GM10266 (cell line): ENCODE measurements around the gene MTCH1.

ENCODE experiments used
- DNase-seq: peaks from one replicate; pipeline ENCODE4 v3.0.0; 2012; ENCODE audit errors: extremely low spot score
- CTCF ChIP-seq: IDR thresholded peaks from 2 replicates; pipeline ENCODE4 v1.5.1; 2012; ENCODE audit warnings: mild to moderate bottlenecking, low read depth; ENCODE audit not compliant: control insufficient read depth, insufficient read depth; ENCODE audit errors: missing control alignments

MTCH1 gene, protein sequence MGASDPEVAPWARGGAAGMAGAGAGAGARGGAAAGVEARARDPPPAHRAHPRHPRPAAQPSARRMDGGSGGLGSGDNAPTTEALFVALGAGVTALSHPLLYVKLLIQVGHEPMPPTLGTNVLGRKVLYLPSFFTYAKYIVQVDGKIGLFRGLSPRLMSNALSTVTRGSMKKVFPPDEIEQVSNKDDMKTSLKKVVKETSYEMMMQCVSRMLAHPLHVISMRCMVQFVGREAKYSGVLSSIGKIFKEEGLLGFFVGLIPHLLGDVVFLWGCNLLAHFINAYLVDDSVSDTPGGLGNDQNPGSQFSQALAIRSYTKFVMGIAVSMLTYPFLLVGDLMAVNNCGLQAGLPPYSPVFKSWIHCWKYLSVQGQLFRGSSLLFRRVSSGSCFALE

DNA sequence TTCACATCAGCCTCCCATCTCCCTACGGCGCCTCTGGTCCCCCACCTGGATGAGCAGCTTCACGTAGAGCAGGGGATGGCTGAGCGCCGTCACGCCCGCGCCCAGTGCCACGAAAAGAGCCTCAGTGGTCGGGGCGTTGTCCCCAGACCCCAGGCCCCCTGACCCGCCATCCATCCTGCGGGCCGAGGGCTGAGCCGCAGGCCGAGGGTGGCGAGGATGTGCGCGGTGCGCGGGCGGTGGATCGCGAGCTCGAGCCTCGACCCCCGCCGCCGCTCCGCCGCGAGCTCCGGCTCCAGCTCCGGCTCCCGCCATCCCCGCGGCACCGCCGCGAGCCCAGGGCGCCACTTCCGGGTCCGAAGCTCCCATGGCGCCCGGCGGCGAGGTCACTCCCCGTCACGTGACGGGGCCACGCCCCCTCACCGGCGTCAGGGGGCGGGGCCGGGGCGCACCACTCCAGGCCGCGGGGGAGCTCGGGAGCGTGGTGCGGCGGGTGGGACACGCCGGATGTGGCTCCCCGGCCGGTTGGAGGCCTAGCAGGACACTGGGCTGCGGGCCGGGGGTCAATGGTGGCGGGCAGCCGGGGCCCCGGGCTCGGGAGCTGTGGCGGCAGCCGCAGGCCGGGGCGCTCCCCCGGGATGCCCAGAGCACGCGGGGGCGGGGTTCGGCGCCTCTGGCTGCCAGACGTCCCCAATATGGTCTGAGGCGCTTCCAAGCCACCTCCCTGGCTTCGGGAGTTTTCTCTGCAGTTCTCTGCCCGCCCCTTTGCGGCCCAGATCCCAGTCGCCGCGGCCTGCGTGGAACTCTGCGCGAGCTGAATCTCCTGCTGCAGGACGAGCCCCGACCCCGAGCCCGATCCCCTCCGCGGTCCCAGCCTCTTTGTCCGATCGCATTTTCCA, at the start of gene MTCH1:
TSS of gene MTCH1 (minus strand) at position 389 of the 896 bp plus-strand sequence. CDS start at position 366, 23 bp downstream.
- DNase-seq: peak; percentile 98
- TF ChIP-seq CTCF: no peak

GRCh38 chr6:37033819-37034795, 48.1 kb upstream of the MTCH1 start:
- no peak for DNase-seq
- no peak for TF ChIP-seq CTCF

- TF ChIP-seq CTCF: no peak
- DNase-seq: peak; percentile 44
Observed at GRCh38 chr6:37033255-37033654, 47.3 kb upstream of the MTCH1 start.

DNA sequence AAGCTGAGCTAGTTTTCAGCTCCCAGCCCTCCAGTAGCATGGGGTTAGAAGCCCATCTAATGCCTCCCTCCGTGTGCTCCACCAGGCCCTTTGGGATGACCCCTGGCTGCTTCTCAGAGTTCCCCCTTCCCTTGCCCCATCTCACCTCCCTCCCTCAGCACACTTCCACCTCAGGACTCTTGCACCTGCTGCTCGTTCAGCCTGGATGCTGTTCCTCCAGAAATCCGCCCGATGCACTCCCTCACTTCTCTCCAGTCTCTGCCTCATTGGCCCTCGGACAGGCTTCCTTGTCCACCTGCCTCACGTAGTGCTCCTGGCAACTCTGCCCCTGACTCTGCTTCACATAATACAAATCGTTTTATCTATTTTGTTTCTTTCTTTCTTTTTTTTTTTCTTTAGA, 46.2 kb upstream of the MTCH1 start:
- no peak for DNase-seq
- no peak for TF ChIP-seq CTCF

DNA sequence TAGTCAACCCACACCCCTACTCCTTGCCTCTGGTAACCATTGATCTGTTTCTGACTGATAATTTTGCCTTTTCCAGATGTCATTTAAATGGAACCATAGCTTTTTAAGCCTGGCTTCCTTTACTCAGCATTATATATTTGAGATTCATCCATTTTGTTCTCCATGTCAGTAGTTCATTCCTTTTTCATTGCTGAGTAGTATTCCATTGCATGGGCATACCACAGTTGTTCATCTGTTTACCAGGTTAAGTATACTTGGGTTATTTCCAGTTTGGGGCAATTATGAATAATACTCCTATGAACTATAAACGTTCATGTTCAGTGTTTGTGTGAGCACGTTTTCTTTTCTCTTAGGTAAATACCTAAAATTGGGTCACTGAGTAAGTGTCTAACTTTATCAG, 44.6 kb upstream of the MTCH1 start:
- DNase-seq: no peak
- TF ChIP-seq CTCF: no peak

DNA sequence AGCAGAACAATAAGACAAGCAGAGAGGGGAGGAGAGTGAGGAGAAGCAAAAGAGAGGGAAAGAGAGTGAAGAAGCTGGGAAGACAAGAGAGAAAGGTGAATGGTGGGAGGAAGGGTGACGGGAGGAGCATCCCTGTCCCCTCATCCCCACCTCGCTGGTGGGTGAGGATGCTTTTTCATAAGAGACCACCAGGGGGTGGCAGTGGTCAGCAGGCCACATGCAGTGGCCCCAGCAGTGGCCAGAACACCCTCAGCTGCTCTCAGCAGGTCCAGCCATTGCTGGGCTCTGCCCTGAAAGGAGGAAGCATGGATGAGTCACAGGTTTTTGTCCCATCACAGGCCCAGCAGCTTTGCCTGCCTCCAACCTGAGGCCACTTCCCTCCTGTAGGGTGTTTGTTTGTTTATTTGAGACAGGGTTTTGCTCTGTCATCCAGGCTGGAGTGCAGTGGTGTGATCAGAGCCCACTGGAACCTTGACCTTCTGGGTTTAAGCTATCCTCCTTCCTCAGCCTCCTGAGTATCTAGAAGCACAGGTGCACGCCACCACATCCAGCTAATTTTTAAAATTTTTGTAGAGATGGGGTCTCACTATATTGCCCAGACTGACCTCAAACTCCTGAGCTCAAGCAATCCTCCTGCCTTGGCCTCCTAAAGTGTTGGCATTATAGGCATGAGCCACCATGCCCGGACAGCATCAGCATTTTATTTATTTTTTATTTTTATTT, 43.4 kb upstream of the MTCH1 start:
- peak; percentile 73 for DNase-seq

More for the DNA sequence above, 43.4 kb upstream of the MTCH1 start:
- TF ChIP-seq CTCF: peak; percentile 82
